Pons (tissue), 1 donor: Measurements from ENCODE around the gene RBMY1D.
"Not testable (repeated sequence)": the region's sequence is repeated elsewhere in the genome, so short reads cannot be mapped to it uniquely, and the experiment has no call there.

ENCODE experiments used
- DNase-seq: peaks from one replicate; pipeline ENCODE4 v3.0.0-alpha.2; 2016; ENCODE audit warnings: low spot score

RBMY1D gene

GRCh38 chrY:21894426-21894825 lies at the start of gene RBMY1D:
RBMY1D (minus strand) TSS chrY:21894526; CDS start chrY:21892513, 2,013 bp downstream.
- not testable (repeated sequence) for DNase-seq

- DNase-seq = not testable (repeated sequence)
Observed at GRCh38 chrY:21917932-21918331, 23.6 kb upstream of the RBMY1D start, which contains the start of gene RBMY1E. RBMY1E (minus strand) TSS chrY:21918032; CDS start chrY:21916054, 1,978 bp downstream.

- DNase-seq = not testable (repeated sequence)
Observed at GRCh38 chrY:21869407-21870076, 24.8 kb downstream of the RBMY1D start.

- no peak for DNase-seq
Observed at GRCh38 chrY:21845481-21845880, 48.8 kb downstream of the RBMY1D start.

GRCh38 chrY:21842090-21842489 lies 52.2 kb downstream of the RBMY1D start:
- no peak for DNase-seq

- DNase-seq = peak; percentile 2
Observed at GRCh38 chrY:21839489-21839888, 54.8 kb downstream of the RBMY1D start.

- DNase-seq = no peak
Observed at GRCh38 chrY:21836343-21836742, 58.0 kb downstream of the RBMY1D start.

GRCh38 chrY:21835052-21835451 lies 59.3 kb downstream of the RBMY1D start:
- DNase-seq = no peak
